Skeletal muscle tissue (tissue), 4 donors: ENCODE data around the gene CEACAM16. TPM values are rescaled to one million over a fixed set of nuclear protein-coding genes. Genes with fewer than 3 reads are reported as not detected.
A peak's percentile ranks its signal among the peaks of the same experiment; 100 is the strongest.

Source experiments
- H3K27ac ChIP-seq: one replicate; pipeline ENCODE4 v1.7.0; 2013; ENCODE audit warnings: mild to moderate bottlenecking, low read depth, low read length, inconsistent platforms
- H3K27me3 ChIP-seq, 3 donors: one replicate each; pipeline ENCODE4 v1.7.0; 2013; ENCODE audit warnings: low read length in 3 of 3; ENCODE audit not compliant: control insufficient read depth in 3 of 3, insufficient read depth in 3 of 3
- H3K36me3 ChIP-seq, 3 donors: one replicate each; pipeline ENCODE4 v1.7.0; 2013; ENCODE audit warnings: low read length in 3 of 3; ENCODE audit not compliant: control insufficient read depth in 3 of 3, insufficient read depth in 3 of 3
- H3K4me1 ChIP-seq, 3 donors: one replicate each; pipeline ENCODE4 v1.7.0; 2013; ENCODE audit warnings: low read length in 3 of 3, mild to moderate bottlenecking in 3 of 3; ENCODE audit not compliant: control insufficient read depth in 3 of 3, insufficient read depth in 3 of 3
- H3K4me3 ChIP-seq, 3 donors: one replicate each; pipeline ENCODE4 v1.7.0; 2013; ENCODE audit warnings: low read length in 3 of 3
- H3K9ac ChIP-seq, 3 donors: one replicate each; pipeline ENCODE4 v1.7.0; 2013; ENCODE audit warnings: low read length in 3 of 3, mild to moderate bottlenecking in 3 of 3, moderate library complexity in 2 of 3, low read depth in 1 of 3
- H3K9me3 ChIP-seq, 3 donors: one replicate each; pipeline ENCODE4 v1.7.0; 2013; ENCODE audit warnings: low read length in 3 of 3; ENCODE audit not compliant: control insufficient read depth in 3 of 3
- total RNA-seq: library from RNA; depleted of rRNA; stranded (reverse); fragments of >200 nt; gene quantifications from one replicate; pipeline ENCODE4 v1.2.3, GENCODE V29; 2014
- donor health status: Osteomylitis.

CEACAM16 gene
- total RNA-seq, 1 donor from 2014 or later, result 1.0 TPM

DNA sequence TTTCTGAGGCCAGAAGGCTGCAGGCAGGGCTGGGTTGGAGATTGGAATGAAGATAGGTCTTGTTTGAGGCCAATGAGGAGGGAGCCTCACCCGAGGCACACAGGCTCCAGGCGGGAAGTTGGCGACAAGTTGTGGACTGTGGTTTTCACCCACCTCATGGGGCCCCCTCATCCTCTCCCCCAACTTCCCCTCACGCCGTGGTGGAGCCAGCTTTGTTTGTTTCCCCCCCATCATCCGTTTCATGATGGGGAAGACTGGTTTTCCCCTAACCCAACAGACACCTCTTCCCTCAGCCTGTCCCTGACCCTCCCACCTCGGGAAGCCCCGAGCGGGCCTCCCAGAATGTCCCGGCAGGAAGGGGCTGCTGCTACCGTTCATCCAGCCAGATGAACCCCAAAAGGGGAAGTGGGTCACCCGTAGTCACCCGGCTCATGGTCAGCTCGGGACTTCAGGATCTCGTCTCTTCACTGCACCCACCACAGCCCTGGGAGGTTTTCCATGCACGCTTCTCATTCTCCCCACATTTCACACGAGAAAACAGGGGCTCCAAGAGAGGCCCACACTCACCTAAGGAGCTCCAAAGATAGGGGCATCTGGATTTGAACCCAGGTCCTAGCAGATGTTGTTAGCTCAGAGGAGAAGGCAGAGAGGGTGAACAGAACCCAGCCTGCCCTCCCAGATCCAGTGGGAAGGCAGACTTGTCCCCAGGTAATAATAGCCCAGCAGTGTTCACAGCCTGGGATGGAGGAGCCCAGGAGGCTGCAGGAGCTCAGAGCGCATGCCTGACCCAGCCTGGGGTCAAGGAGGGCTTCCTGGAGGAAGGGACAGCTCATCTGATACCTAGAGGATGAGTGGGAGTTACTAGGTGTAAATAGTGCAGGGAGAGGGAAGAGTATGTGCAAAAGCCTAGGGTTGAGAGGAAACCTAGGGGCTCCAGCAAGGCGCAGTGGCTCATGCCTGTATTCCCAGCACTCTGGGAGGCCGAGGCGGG, 23.5 kb downstream of the CEACAM16 start:
- no peaks in the 10 kb centered on the region for H3K27me3 ChIP-seq
- no peak overlapping the region for H3K27ac ChIP-seq
- no peaks in the 10 kb centered on the region for H3K36me3 ChIP-seq
- no peaks in the 10 kb centered on the region for H3K9me3 ChIP-seq
- no peak overlapping the region for H3K4me3 ChIP-seq
- H3K4me1 ChIP-seq, result peaks cover 31 to 32% (median 31%) of the 10 kb centered on the region in 3 donors
- H3K9ac ChIP-seq, result peak overlapping the region in 1 of 3 donors; percentile 16

DNA sequence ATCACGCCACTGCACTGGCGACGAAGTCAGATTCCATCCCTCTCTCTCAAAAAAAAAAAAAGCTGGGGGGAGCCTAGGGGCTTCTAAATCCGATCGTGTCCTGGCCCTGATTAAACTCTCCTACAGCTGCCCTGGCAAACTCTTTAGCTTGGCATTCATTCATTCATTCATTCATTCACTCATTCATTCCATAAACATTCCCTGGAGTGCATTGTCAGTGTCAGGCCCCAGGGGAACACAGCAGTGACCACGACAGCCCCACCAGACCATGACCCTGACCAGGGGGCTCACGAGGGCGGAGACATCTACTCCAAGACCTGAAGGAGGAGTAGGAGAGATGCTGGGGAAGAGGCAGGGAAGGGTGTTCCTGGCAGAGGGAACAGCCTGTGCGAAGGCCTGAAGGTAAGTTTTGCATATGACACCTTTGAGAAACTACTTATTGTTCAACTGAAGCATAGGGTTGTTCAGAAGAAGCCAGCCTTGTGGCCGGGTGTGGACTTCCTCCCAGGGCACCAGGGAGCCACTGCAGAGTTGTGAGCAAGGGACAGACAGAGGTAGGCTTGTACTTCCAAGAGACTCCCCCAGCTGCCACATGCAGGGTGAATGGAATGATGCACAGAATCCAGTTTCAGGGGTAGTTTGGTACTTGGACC, 24.5 kb downstream of the CEACAM16 start:
- Histone ChIP-seq H3K27me3 (no peaks in the 10 kb centered on the region), H3K27ac (no peak overlapping the region), H3K4me3 (no peak overlapping the region), H3K36me3 (no peaks in the 10 kb centered on the region), H3K9me3 (no peaks in the 10 kb centered on the region), H3K4me1 (peaks cover 28 to 32% (median 29%) of the 10 kb centered on the region in 3 donors), H3K9ac (peak overlapping the region in 1 of 3 donors; percentile 16)

DNA sequence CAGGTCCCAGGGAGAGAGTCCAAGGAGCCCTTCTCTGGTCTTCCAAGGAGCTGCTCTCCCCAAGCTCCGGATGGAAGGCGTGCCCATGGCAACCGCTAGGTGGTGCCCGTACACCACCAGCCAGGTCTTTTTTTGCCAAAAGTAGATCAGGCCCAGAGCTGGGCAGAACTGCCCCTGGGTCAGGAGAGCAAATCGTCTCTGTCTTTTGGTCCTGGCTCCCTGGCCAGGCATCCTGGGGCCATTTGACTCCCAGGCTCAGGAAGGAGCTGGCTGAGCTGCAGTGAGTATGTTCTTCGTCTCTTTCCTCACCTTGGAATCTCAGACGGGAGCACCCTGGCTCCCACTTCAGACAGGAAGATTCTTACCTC, 25.0 kb downstream of the CEACAM16 start:
- Histone ChIP-seq H3K9me3 (no peaks in the 10 kb centered on the region), H3K27me3 (no peaks in the 10 kb centered on the region), H3K4me1 (peaks cover 24 to 27% (median 24%) of the 10 kb centered on the region in 3 donors), H3K9ac (peak overlapping the region in 2 of 3 donors; percentile 27 to 40), H3K36me3 (no peaks in the 10 kb centered on the region), H3K4me3 (no peak overlapping the region), H3K27ac (peak overlapping the region; percentile 2)

DNA sequence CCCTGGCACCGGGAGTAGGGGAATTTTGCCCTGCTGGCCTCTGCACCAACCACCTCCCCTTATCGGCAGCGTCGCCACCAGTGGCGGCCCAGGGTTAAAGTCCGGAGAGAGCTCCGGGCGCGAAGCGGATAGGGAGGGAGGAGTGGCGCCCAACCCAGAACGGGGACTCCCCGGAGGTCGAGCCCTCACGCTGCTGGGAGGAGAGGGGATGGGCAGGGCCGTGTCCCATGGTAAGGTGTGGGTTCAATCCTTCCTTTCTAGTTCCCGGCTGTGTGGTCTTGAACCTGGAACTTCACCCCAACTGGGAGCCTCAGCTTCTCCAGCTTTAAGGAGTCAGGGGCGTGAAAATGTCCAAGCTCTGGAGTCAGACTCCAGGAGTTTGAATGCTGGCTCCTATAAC, 26.3 kb downstream of the CEACAM16 start:
- no peaks in the 10 kb centered on the region for H3K36me3 ChIP-seq
- H3K4me3 ChIP-seq, result no peak overlapping the region
- peak overlapping the region in 2 of 3 donors; percentile 20 to 40 for H3K9ac ChIP-seq
- no peaks in the 10 kb centered on the region for H3K9me3 ChIP-seq
- no peak overlapping the region for H3K27ac ChIP-seq
- no peaks in the 10 kb centered on the region for H3K27me3 ChIP-seq
- peaks cover 19 to 23% (median 20%) of the 10 kb centered on the region in 3 donors for H3K4me1 ChIP-seq

DNA sequence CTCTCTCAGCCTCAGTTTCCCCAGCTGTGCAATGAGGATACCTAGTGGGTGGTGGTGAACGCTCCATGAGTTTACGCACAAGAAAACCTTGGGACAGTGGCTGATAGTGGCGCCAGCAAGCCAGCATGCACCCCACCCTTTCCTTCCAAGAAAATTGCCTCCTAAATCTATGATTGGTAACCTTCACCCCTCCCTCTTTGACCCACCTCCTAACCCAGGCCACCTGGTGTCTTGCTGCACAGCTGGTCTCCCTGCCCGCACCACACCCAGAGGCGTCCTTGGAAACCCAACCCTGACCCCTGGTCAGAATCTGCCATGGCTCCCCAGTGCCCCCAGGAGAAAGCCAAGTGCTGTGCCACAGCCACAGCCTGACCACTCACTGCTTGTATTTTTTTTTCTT, 26.7 kb downstream of the CEACAM16 start:
- Histone ChIP-seq H3K27ac (no peak overlapping the region), H3K9ac (peak overlapping the region in 2 of 3 donors; percentile 20 to 40), H3K4me1 (peaks cover 19 to 23% (median 20%) of the 10 kb centered on the region in 3 donors), H3K27me3 (no peaks in the 10 kb centered on the region), H3K9me3 (no peaks in the 10 kb centered on the region), H3K36me3 (no peaks in the 10 kb centered on the region), H3K4me3 (no peak overlapping the region)

DNA sequence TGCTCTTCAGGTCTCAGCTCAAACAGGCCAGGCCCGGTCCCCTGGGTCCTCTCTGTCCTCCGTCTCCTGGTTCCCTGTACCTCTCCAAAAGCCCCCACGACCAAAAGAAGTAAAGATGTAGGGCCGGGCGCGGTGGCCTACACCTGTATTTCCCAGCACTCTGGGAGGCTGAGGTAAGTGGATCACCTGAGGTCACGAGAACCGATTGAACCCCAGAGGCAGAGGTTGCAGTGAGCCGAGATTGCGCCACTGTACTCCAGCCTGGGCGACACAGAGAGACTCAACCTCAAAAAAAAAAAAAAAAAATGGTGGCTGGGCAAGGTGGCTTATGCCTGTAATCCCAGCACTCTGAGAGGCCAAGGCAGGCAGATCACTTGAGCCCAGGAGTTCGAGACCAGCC, 27.5 kb downstream of the CEACAM16 start:
- Histone ChIP-seq H3K27ac (no peak overlapping the region), H3K9me3 (no peaks in the 10 kb centered on the region), H3K4me1 (peaks cover 19 to 23% (median 20%) of the 10 kb centered on the region in 3 donors), H3K9ac (no peak overlapping the region), H3K27me3 (no peaks in the 10 kb centered on the region), H3K36me3 (no peaks in the 10 kb centered on the region), H3K4me3 (no peak overlapping the region)

DNA sequence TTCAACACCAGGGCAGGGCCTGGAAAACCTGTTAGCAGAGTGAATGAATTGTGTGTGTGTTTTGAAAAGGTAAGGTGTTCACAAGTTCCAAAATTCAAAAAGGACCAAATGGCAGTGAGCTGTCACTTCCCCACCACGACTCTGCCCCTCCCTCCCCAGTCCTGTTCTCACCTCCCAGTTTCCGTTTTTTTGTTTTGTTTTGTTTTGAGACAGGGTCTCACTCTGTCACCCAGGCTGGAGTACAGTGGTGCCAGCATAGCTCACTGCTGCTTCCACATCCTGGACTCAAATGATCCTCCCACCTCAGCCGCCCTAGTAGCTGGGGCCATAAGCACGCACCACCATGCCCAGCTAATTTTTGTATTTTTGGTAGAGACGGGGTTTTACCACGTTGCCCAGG, 29.2 kb downstream of the CEACAM16 start:
- no peaks in the 10 kb centered on the region for H3K36me3 ChIP-seq
- H3K27me3 ChIP-seq, result no peaks in the 10 kb centered on the region
- H3K4me1 ChIP-seq, result peaks cover 17 to 23% (median 18%) of the 10 kb centered on the region in 3 donors
- H3K4me3 ChIP-seq, result no peak overlapping the region
- no peak overlapping the region for H3K9ac ChIP-seq
- H3K9me3 ChIP-seq, result no peaks in the 10 kb centered on the region
- no peak overlapping the region for H3K27ac ChIP-seq

DNA sequence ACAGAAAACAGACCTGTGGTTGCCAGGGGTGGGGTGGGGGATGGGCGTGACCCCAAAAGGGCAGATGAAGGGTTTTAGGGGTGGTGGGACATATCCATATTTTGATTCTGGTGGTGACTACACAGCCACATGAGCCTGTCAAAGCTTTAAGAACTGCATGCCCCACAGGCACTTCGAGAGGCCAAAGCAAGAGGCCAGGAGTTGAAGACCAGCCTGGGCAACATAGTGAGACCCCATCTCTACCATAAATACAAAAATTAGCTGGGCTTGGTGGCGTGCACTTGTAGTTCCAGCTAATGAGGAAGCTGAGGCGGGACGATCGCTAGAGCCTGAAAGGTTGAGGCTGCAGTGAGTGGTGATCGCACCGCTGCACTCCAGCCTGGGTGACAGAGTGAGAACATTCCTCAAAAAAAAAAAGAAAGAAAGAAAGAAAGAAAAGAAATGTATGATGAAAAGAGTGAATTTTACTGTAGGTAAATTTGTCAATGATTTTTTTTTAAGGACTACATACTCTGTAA, 30.6 kb downstream of the CEACAM16 start:
- Histone ChIP-seq H3K4me3 (no peak overlapping the region), H3K4me1 (peaks cover 8 to 10% (median 9%) of the 10 kb centered on the region in 3 donors), H3K9ac (no peak overlapping the region), H3K27ac (no peak overlapping the region), H3K9me3 (no peaks in the 10 kb centered on the region), H3K36me3 (no peaks in the 10 kb centered on the region), H3K27me3 (no peaks in the 10 kb centered on the region)

DNA sequence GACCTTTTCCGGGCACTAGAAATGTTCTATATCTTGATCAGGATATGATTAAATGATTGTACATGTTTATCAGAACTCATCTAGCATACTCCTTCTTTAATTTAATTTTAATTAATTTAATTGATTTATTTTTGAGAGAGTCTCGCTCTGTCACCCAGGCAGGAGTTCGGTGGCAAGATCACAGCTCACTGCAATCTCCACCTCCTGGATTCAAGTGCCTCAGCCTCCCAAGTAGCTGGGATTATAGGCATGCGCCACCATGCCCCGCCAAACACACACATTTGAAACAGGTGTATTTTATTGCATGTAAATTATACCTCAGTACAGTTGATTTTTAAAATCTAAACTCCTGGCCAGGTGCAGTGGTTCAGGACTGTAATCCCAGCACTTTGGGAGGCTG, 32.1 kb downstream of the CEACAM16 start:
- no peaks in the 10 kb centered on the region for H3K27me3 ChIP-seq
- no peaks in the 10 kb centered on the region for H3K9me3 ChIP-seq
- no peak overlapping the region for H3K27ac ChIP-seq
- H3K4me1 ChIP-seq, result no peaks in the 10 kb centered on the region
- H3K36me3 ChIP-seq, result no peaks in the 10 kb centered on the region
- no peak overlapping the region for H3K9ac ChIP-seq
- H3K4me3 ChIP-seq, result no peak overlapping the region

DNA sequence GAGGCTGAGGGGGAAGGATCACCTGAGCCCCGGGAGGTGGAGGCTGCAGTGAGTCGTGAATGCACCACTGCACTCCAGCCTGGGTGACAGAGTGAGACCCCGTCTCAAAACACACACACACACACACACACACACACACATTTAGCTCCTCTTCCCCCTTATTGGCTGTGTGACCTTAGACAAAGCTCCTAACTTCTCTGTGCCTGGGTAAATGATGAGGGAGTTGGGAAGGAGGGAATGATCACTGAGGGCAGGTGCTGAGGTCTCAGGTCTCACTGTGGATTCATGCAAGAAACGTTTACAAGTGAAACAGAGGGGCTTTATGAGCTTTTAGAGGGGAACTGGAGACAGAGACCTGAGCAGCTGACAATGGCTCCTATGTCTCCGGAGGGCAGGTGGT, 32.7 kb downstream of the CEACAM16 start:
- Histone ChIP-seq H3K9me3 (no peaks in the 10 kb centered on the region), H3K4me3 (no peak overlapping the region), H3K9ac (no peak overlapping the region), H3K27me3 (no peaks in the 10 kb centered on the region), H3K4me1 (no peaks in the 10 kb centered on the region), H3K36me3 (no peaks in the 10 kb centered on the region), H3K27ac (no peak overlapping the region)
